ENCODE measurements around the gene ACVRL1. TPM values are rescaled to one million over a fixed set of nuclear protein-coding genes. Genes with fewer than 3 reads are reported as not detected.
A peak's percentile ranks its signal among the peaks of the same experiment; 100 is the strongest.

The ACVRL1 gene
- total and polyA plus RNA-seq, 10 of the 15 experiments (the other 5 are each of a cell fraction or from before 2014, with no cell fraction given) = not detected

DNA sequence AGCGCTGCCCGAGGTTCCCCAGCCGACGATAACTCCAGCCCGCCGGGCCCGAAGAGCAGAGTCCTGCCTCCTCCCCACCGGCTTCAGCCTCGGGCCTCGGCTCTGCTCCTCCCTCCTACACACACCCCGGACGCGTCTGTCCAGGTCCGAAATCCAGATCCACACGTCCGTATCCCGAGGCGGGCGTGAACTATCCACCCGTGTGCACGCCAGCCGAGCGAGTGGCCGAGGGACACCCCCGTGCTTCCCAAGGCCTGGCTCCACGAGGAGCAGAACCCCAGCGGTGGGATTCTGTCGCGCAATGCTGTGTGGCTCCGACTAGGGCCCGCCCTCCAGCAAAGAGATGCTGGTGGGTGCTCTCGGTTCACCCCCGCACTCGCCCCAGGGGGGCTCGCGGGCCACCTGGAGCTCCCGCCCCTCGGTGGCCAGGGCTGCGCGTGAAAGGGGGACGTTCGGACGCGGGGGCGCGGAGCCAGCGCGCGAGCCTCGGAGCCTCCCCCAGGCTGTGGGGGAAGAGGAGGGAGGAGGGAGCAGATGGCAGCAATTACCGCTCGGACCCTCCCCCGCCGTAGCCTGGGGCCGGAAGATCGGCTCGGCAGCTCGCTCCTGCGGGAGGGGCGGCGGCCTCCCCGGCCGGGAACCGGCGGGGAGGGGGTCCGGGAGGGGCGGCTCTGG is 38.3 kb upstream of the ACVRL1 start:
- Histone ChIP-seq H3K4me1 (ENCODE audit: control insufficient read depth, insufficient read depth, low read length) (no peaks in the 10 kb centered on the region), H4K20me1 (ENCODE audit: control insufficient read depth, insufficient read depth) (no peaks in the 10 kb centered on the region), H2AFZ (ENCODE audit: control insufficient read depth, low read depth, low read length) (no peak overlapping the region), H3K9me3 (replicated peaks; ENCODE audit: control insufficient read depth, insufficient read depth, low read length) (no peaks in the 10 kb centered on the region), H3K27me3 (replicated peaks in 1 of 2; ENCODE audit: control insufficient read depth in 2 of 2, insufficient read depth in 2 of 2, low read length in 1 of 2) (peaks cover 13 to 14% of the 10 kb centered on the region in 2 experiments), H3K9ac (ENCODE audit: control insufficient read depth, insufficient read depth, low read length) (no peak overlapping the region), H3K4me3 (no peak overlapping the region), H3K79me2 (ENCODE audit: control insufficient read depth, insufficient read depth, low read length) (no peaks in the 10 kb centered on the region), H3K4me2 (ENCODE audit: control insufficient read depth, insufficient read depth) (no peak overlapping the region), H3K27ac (ENCODE audit: control insufficient read depth, insufficient read depth) (no peak overlapping the region), H3K36me3 (ENCODE audit: control insufficient read depth in 2 of 2, insufficient read depth in 2 of 2, low read length in 1 of 2) (no peaks in the 10 kb centered on the region)
- ChIA-PET RAD21 (ENCODE audit: unreplicated experiment) (no interaction called here), CTCF (no interaction called here), SMC1A (ENCODE audit: uncharacterized antibody, unreplicated experiment) (no interaction called here), POLR2A (no interaction called here)
- DNase-seq (ENCODE audit: low read depth, low spot score) (no peak), ATAC-seq (no peak), FAIRE-seq (no peak)
- in situ Hi-C loops (cut with MboI) = no loop called here
- no TSS peak for BruUV-seq (replicated peaks)
- intact Hi-C loops (cut with micrococcal nuclease; ENCODE audit: unreplicated experiment) = no loop called here
- WGBS (ENCODE audit: insufficient coverage, insufficient replicate concordance, low lambda C conversion rate, missing lambda C conversion rate) = 21% methylated on average over 59 of the region's 67 CpGs
- no peak for TF ChIP-seq MEF2B (IDR thresholded peaks at IDR 0.05; ENCODE audit: partially characterized antibody, poor library complexity, severe bottlenecking)
- no peak for TF ChIP-seq RAD51 (IDR thresholded peaks at IDR 0.05)
- TF ChIP-seq SUZ12 (IDR thresholded peaks at IDR 0.05; ENCODE audit: unreplicated experiment) = peak; percentile 40

DNA sequence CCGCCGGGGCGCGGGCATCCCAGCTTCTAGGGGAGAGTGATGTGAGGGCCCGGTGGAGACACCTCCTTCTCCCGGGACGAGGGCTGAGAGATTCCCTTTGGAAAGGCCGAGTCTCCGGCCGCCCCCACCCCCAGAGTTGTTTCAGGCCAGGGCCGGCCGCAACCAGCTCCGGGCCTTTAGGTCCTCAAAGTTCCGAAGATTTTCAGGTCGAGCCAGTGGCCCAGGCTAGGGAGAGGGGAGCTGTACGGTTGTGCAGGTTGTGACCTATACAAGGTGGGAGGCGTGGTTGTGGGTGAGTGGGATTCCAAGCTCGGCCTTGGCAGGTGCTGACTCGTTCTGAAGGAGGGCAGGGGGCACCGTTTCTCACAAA is 37.8 kb upstream of the ACVRL1 start:
- no peaks in the 10 kb centered on the region for H3K79me2 ChIP-seq (ENCODE audit: control insufficient read depth, insufficient read depth, low read length)
- ATAC-seq = no peak
- no peak for FAIRE-seq
- DNase-seq (ENCODE audit: low read depth, low spot score) = no peak
- H3K9ac ChIP-seq (ENCODE audit: control insufficient read depth, insufficient read depth, low read length) = no peak overlapping the region
- H3K27me3 ChIP-seq (replicated peaks in 1 of 2; ENCODE audit: control insufficient read depth in 2 of 2, insufficient read depth in 2 of 2, low read length in 1 of 2) = peaks cover 11 to 13% of the 10 kb centered on the region in 2 experiments
- no peaks in the 10 kb centered on the region for H3K9me3 ChIP-seq (replicated peaks; ENCODE audit: control insufficient read depth, insufficient read depth, low read length)
- no peak for TF ChIP-seq ZSCAN29 (IDR thresholded peaks at IDR 0.05)
- TF ChIP-seq, protein P1, sequence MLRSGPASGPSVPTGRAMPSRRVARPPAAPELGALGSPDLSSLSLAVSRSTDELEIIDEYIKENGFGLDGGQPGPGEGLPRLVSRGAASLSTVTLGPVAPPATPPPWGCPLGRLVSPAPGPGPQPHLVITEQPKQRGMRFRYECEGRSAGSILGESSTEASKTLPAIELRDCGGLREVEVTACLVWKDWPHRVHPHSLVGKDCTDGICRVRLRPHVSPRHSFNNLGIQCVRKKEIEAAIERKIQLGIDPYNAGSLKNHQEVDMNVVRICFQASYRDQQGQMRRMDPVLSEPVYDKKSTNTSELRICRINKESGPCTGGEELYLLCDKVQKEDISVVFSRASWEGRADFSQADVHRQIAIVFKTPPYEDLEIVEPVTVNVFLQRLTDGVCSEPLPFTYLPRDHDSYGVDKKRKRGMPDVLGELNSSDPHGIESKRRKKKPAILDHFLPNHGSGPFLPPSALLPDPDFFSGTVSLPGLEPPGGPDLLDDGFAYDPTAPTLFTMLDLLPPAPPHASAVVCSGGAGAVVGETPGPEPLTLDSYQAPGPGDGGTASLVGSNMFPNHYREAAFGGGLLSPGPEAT (IDR thresholded peaks at IDR 0.05; ENCODE audit: low read depth) = no peak
- TF ChIP-seq, protein P2, sequence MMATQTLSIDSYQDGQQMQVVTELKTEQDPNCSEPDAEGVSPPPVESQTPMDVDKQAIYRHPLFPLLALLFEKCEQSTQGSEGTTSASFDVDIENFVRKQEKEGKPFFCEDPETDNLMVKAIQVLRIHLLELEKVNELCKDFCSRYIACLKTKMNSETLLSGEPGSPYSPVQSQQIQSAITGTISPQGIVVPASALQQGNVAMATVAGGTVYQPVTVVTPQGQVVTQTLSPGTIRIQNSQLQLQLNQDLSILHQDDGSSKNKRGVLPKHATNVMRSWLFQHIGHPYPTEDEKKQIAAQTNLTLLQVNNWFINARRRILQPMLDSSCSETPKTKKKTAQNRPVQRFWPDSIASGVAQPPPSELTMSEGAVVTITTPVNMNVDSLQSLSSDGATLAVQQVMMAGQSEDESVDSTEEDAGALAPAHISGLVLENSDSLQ (IDR thresholded peaks at IDR 0.05) = no peak
- TF ChIP-seq RAD21 (IDR thresholded peaks at IDR 0.05; ENCODE audit: insufficient read depth, low read depth, low read length) = no peak
- no peak for TF ChIP-seq EZH2 (IDR thresholded peaks at IDR 0.05; ENCODE audit: borderline replicate concordance, control insufficient read depth, low read depth, low read length)
- TF ChIP-seq NR2C2 (IDR thresholded peaks at IDR 0.05; ENCODE audit: borderline replicate concordance, control insufficient read depth, insufficient read length, low read depth) = no peak
- TF ChIP-seq, protein P3, sequence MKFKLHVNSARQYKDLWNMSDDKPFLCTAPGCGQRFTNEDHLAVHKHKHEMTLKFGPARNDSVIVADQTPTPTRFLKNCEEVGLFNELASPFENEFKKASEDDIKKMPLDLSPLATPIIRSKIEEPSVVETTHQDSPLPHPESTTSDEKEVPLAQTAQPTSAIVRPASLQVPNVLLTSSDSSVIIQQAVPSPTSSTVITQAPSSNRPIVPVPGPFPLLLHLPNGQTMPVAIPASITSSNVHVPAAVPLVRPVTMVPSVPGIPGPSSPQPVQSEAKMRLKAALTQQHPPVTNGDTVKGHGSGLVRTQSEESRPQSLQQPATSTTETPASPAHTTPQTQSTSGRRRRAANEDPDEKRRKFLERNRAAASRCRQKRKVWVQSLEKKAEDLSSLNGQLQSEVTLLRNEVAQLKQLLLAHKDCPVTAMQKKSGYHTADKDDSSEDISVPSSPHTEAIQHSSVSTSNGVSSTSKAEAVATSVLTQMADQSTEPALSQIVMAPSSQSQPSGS (IDR thresholded peaks at IDR 0.05; ENCODE audit: low read length) = no peak
- SMC1A ChIA-PET (ENCODE audit: uncharacterized antibody, unreplicated experiment) = no interaction called here
- RAD21 ChIA-PET (ENCODE audit: unreplicated experiment) = no interaction called here
- BruUV-seq (replicated peaks) = no TSS peak
- no peak overlapping the region for H3K27ac ChIP-seq (ENCODE audit: control insufficient read depth, insufficient read depth)
- H4K20me1 ChIP-seq (ENCODE audit: control insufficient read depth, insufficient read depth) = no peaks in the 10 kb centered on the region
- no peaks in the 10 kb centered on the region for H3K36me3 ChIP-seq (ENCODE audit: control insufficient read depth in 2 of 2, insufficient read depth in 2 of 2, low read length in 1 of 2)
- in situ Hi-C loops (cut with MboI) = no loop called here
- CTCF ChIA-PET = no interaction called here
- no peak overlapping the region for H3K4me3 ChIP-seq
- WGBS (ENCODE audit: insufficient coverage, insufficient replicate concordance, low lambda C conversion rate, missing lambda C conversion rate) = 41% methylated on average over 16 of the region's 20 CpGs
- no peak overlapping the region for H2AFZ ChIP-seq (ENCODE audit: control insufficient read depth, low read depth, low read length)
- no peak overlapping the region for H3K4me2 ChIP-seq (ENCODE audit: control insufficient read depth, insufficient read depth)
- intact Hi-C loops (cut with micrococcal nuclease; ENCODE audit: unreplicated experiment) = no loop called here
- no peaks in the 10 kb centered on the region for H3K4me1 ChIP-seq (ENCODE audit: control insufficient read depth, insufficient read depth, low read length)
- POLR2A ChIA-PET = no interaction called here

Measured in GM12878 (cell line).